ENCODE measurements around the gene TBL3.
"Not testable (repeated sequence)": the region's sequence is repeated elsewhere in the genome, so short reads cannot be mapped to it uniquely, and the experiment has no call there.

Gene TBL3

DNA sequence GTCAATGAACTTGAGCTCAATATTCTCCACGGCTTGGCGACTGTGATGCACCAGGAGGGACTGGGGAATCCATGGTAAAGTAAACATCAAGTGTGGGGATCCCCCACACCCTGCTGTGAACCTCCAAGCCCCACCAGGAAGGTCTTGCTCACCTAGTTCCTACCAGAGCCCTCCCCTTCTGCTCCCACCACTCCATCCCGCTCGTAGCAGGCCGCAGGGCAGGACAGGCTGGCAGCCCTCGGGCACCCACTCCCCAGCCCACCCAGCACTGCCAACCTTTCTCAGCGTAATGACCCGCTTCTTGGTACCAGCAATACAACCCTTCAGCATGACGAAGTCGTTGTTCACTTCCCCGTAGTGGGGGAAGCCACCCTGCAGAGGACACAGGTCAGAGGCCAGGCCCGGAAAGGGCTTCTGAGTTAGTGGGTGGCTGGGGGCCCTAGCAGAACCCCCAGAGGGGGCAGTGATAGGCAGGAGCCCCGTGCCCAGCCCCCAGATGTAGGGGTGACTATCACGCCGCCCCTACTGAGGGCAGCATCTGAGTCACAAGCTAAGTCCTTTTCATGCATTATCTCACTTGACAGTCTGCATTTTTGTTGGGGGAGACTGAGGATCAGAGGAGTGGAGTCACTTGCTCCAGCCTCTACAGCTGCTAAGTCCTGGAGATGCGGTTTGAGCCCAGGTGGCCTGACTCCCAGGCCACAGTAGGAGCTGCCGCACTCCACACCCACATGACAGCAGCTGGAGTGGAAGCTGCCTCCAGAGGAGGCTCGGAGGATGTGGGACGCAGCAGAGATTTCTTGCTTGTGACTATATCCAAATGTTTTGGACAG, 26.1 kb upstream of the TBL3 start:
- H3K27ac ChIP-seq, result no peak overlapping the region

DNA sequence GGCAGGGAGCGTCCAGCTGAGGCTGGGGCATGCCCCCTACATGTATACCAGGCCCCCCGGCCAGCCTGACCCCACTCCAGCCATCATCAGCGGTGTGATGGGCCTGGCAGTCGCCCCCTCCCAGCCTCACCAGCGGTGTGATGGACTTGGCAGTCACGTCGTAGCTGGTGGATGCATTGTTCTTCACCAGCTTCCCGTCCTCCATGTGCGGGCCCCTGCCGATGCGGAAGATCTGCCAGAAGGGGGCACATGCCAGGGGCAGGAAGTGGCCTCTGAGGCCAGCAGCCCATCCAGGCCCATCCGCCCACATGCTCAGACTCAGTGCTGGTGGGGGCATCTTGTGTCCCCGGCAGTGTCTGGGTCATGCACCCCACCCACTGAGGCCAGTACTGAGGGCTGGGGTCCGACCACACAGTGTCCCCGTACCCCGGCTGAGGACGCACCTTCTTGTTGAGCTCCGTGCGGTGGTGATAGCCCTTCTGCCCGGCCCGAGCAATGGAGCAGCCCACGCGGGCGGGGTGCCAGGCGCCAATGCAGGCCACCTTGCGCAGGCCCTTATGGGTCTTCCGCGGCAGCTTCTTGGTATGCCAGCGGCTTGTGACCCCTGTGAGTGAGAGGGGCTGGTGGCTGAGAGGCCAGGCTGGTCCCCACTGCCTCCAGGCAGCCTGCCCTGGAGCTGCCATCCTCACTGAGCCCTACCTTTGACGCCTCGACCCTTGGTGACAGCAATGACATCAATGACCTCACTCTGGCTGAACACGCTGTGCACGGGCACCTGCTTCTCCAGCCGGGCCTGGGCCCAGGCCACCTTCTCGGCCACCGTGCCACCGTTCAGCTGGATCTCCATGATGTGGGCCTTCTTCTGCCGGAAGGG, 25.1 kb upstream of the TBL3 start:
- H3K27ac ChIP-seq, result no peak overlapping the region
- TF ChIP-seq ZFX (IDR thresholded peaks at IDR 0.05), result no peak
- TF ChIP-seq, protein P1, sequence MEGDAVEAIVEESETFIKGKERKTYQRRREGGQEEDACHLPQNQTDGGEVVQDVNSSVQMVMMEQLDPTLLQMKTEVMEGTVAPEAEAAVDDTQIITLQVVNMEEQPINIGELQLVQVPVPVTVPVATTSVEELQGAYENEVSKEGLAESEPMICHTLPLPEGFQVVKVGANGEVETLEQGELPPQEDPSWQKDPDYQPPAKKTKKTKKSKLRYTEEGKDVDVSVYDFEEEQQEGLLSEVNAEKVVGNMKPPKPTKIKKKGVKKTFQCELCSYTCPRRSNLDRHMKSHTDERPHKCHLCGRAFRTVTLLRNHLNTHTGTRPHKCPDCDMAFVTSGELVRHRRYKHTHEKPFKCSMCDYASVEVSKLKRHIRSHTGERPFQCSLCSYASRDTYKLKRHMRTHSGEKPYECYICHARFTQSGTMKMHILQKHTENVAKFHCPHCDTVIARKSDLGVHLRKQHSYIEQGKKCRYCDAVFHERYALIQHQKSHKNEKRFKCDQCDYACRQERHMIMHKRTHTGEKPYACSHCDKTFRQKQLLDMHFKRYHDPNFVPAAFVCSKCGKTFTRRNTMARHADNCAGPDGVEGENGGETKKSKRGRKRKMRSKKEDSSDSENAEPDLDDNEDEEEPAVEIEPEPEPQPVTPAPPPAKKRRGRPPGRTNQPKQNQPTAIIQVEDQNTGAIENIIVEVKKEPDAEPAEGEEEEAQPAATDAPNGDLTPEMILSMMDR (conservative IDR thresholded peaks at IDR 0.05), result no peak

More for the DNA sequence above, 26.1 kb upstream of the TBL3 start:
- TF ChIP-seq, protein P1 (conservative IDR thresholded peaks at IDR 0.05), result no peak
- TF ChIP-seq ZFX (IDR thresholded peaks at IDR 0.05), result no peak

GRCh38 chr16:1947369-1947670, 24.5 kb upstream of the TBL3 start:
- no peak overlapping the region for H3K27ac ChIP-seq
- no peak for TF ChIP-seq ZFX (IDR thresholded peaks at IDR 0.05)
- TF ChIP-seq, protein P1 (conservative IDR thresholded peaks at IDR 0.05), result no peak

- TF ChIP-seq, protein P1 (conservative IDR thresholded peaks at IDR 0.05), result no peak
- no peak for TF ChIP-seq ZFX (IDR thresholded peaks at IDR 0.05)
- no peak overlapping the region for H3K27ac ChIP-seq
These were observed 22.3 kb upstream of the TBL3 start for GRCh38 chr16:1949507-1949906.

- no peak for TF ChIP-seq ZFX (IDR thresholded peaks at IDR 0.05)
- TF ChIP-seq, protein P1 (conservative IDR thresholded peaks at IDR 0.05), result no peak
- H3K27ac ChIP-seq, result no peak overlapping the region
These were observed 21.8 kb upstream of the TBL3 start for GRCh38 chr16:1950047-1950446.

DNA sequence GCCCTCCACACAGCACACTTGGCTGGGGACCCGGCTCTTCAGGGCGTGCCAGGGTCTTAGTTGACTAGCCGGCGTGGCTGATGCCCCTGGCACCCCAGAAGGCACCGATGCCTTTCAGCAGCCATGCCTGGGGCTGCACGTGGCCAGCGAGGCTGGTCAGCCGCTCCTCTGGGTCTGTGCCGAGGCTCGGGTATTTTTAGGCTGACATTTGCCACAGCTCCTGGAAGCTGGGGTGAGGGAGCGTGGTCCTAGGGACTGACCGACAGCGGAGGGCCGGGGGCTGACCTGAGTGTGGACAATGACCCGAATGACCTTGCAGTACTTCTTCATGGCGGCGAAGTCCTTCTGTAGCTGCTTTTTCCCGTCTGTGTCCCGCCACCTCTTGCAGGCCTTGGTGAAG, 21.3 kb upstream of the TBL3 start:
- no peak for TF ChIP-seq ZFX (IDR thresholded peaks at IDR 0.05)
- TF ChIP-seq, protein P1 (conservative IDR thresholded peaks at IDR 0.05), result no peak
- H3K27ac ChIP-seq, result no peak overlapping the region

- no peak for TF ChIP-seq ZFX (IDR thresholded peaks at IDR 0.05)
- TF ChIP-seq, protein P1 (conservative IDR thresholded peaks at IDR 0.05), result no peak
- no peak overlapping the region for H3K27ac ChIP-seq
These were observed 18.1 kb upstream of the TBL3 start for GRCh38 chr16:1953734-1954133.

- not testable (repeated sequence) for H3K27ac ChIP-seq
These were observed 14.3 kb upstream of the TBL3 start for GRCh38 chr16:1957434-1958142.

DNA sequence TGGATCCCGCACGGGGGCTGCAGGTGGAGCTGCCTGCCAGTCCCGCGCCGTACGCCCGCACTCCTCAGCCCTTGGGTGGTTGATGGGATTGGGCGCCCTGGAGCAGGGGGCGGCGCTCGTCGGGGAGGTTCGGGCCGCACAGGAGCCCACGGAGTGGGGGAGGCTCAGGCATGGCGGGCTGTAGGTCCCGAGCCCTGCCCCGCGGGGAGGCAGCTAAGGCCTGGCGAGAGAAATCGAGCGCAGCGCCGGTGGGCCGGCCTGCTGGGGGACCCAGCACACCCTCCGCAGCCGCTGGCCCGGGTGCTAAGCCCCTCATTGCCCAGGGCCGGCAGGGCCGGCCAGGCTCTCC, 13.7 kb upstream of the TBL3 start:
- not testable (repeated sequence) for H3K27ac ChIP-seq

All from C4-2B (cell line).